ENCODE results near the gene PTDSS2. TPM values are rescaled to one million over a fixed set of nuclear protein-coding genes. Genes with fewer than 3 reads are reported as not detected.

Gene PTDSS2
- total and polyA plus RNA-seq, 11 donors, result 20.3 to 43.0 (median 25.7) TPM

DNA sequence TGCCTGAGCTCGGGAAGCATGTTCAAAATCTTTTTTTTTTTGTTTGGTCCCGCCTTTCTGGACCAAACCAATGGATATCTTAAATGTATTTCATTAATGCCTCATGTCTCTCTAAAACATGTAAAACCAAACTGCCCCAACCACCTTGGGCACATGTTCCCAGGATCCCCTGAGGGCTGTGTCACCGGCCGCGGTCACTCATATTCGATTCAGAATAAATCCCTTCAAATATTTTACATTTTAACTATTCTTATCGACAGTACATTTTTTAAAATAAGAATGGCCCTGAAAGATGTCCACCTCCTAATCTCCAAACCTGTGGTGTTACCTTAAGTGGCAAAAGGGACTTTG lies 54.9 kb downstream of the PTDSS2 start:
- peak overlapping the region in 11 of 12 donors; percentile 63 to 100 (median 81) for H3K27ac ChIP-seq
- ATAC-seq, result no peak
- peak overlapping the region in 11 of 12 donors; percentile 47 to 95 (median 63) for H3K4me3 ChIP-seq
- peaks cover 0 to 34% (median 30%) of the 10 kb centered on the region in 9 donors for H3K36me3 ChIP-seq
- H3K4me1 ChIP-seq, result peaks cover 8 to 72% (median 52%) of the 10 kb centered on the region in 12 donors
- intact Hi-C loops (cut with DNase I), result loop anchor here in 9 of 10 donors (5.0 to 10.0 kb wide), 7 partner anchors 38 to 300 kb away; partner anchors contain the start of genes PTDSS2 (in 6 of the 9), BET1L (in 3 of the 9), RIC8A (in 3 of the 9) and IFITM2 (in 1 of the 9)
- 63 to 67% (median 65%) methylated on average over 7 of the region's 7 CpGs for WGBS, 4 donors
- TF ChIP-seq CTCF (IDR thresholded peaks at IDR 0.05) (no peak), POLR2A (IDR thresholded peaks at IDR 0.05) (no peak)
- no peak for DNase-seq
- no peaks in the 10 kb centered on the region for H3K9me3 ChIP-seq
- no peaks in the 10 kb centered on the region for H3K27me3 ChIP-seq

DNA sequence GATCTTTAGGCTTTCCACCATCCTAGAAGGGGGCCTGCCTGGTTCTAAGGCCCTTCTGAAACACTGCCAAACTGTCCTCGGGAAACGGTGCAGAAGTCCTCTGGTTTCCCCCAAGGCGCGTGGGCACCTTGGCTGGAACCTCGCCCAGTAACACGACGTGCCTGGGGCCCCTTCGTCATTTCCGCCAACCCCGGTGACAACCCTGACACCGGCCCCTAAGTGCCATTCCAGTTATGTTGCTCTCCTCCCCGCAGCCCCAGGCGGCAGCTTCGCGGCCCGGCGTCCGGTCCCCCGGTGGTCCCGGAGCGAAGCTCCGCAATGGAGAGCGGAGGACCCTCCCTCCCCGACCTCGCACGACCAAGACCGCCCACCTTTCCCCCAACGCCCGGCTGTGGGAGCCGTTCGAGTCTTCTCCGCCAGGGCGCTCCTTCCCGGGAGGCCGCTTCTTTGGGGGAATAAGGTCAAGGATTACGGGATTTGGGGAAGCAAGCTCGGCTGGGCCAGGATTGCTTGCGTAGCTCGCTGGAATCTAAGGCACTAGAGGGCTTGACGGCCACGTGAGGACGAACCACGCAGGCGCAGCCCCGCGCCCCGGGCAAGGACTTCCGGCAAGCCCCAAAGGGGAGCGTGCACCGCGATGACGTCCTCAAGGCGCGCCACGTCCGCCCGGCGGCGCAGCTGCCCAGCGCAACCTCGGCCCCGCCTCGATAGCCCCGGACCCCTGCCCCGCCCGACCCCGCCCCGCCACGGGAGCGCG lies 56.3 kb downstream of the PTDSS2 start:
- peaks cover 0 to 28% (median 22%) of the 10 kb centered on the region in 9 donors for H3K36me3 ChIP-seq
- H3K27ac ChIP-seq, result peak overlapping the region; percentile 95 to 100 (median 99)
- no peak for TF ChIP-seq CTCF (IDR thresholded peaks at IDR 0.05)
- TF ChIP-seq POLR2A (IDR thresholded peaks at IDR 0.05), result peak in 1 of 2 donors; percentile 69
- H3K9me3 ChIP-seq, result no peaks in the 10 kb centered on the region
- H3K27me3 ChIP-seq, result no peaks in the 10 kb centered on the region
- 0% methylated on average over 20 to 71 of the region's 71 CpGs for WGBS, 4 donors
- ATAC-seq (peak; percentile 79 to 87 (median 84)), DNase-seq (peak; percentile 98 to 99 (median 99))
- H3K4me1 ChIP-seq, result peaks cover 8 to 59% (median 49%) of the 10 kb centered on the region in 12 donors
- intact Hi-C loops (cut with DNase I), result loop anchor here in 8 of 10 donors (1.0 to 10.0 kb wide), 8 partner anchors 12 to 302 kb away; partner anchors contain the start of genes PTDSS2 (in 4 of the 8), BET1L (in 3 of the 8), RIC8A (in 3 of the 8) and IFITM2 (in 1 of the 8)
- H3K4me3 ChIP-seq, result peak overlapping the region; percentile 52 to 98 (median 82)

- H3K9me3 ChIP-seq, result no peaks in the 10 kb centered on the region
- peak within 1 kb of the TSS; percentile 95 to 100 (median 99) for H3K27ac ChIP-seq
- TF ChIP-seq POLR2A (IDR thresholded peaks at IDR 0.05) (peak in 1 of 2 donors; percentile 41), CTCF (IDR thresholded peaks at IDR 0.05) (no peak)
- intact Hi-C loops (cut with DNase I), result loop anchor here in 8 of 10 donors (1.0 to 10.0 kb wide), 8 partner anchors 11 to 302 kb away; partner anchors contain the start of genes PTDSS2 (in 4 of the 8), BET1L (in 3 of the 8), RIC8A (in 3 of the 8) and IFITM2 (in 1 of the 8)
- DNase-seq, result peak; percentile 99 to 100 (median 99)
- H3K27me3 ChIP-seq, result no peaks in the 10 kb centered on the region
- ATAC-seq, result peak; percentile 79 to 90 (median 86)
- peaks cover 0 to 29% (median 20%) of the 10 kb centered on the region in 9 donors for H3K36me3 ChIP-seq
- peak within 1 kb of the TSS; percentile 52 to 98 (median 82) for H3K4me3 ChIP-seq
- 0 to 1% (median 1%) methylated on average over 53 to 93 of the region's 93 CpGs for WGBS, 4 donors
- H3K4me1 ChIP-seq, result peaks cover 8 to 51% (median 43%) of the 10 kb centered on the region in 12 donors
These were observed 57.1 kb downstream of the PTDSS2 start, which contains the start of gene RNH1 for GRCh38 chr11:506995-507726. Gene RNH1, minus strand, starts transcription at chr11:507242. Its CDS starts 5,080 bp downstream, at chr11:502162.

Measured in heart left ventricle (tissue), 16 donors.